Measurements from ENCODE around the gene TASP1.

Gene TASP1

DNA sequence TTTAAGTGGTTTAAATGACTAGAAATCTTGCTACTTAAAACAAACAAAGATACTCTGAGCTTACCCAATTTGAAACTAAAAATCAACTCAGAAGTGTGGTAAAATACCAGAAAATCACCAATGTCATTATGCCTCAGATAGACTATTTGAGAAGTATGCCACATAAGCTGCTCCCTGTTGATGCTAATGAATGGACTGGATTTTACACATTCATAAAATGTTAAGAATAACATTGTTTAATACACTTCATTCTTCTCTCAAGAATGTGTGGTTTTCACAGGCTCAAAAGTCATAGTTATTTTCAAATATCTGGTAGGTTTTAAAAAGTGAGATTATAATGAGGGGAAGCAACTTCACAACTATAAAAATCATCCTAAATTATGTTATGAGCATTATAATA, 170.6 kb downstream of the TASP1 start:
- DNase-seq: no peak
- in situ Hi-C loops (cut with HindIII; ENCODE audit: low pct_ligation_motif_present, low pct_unique_long_range_greater_than_20kb, low sequenced_read_pairs): no loop called here

DNA sequence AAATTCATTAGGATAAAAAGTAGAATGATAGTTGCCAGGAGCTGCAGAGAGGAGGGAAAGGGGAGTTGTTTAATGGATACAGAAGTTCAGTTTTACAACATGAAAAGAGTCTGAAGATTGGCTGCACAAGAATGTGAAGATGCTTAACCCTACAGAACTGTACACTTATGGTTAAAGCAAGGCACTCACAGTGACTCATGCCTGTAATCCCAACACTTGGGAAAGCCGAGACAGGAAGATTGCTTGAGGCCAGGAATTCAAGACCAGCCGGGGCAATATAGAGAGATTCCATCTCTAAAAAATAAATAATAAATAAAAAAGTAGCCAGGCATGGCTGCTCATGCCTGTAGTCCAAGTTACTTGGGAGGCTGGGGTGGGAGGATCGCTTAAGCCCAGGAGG, 174.0 kb downstream of the TASP1 start:
- in situ Hi-C loops (cut with HindIII; ENCODE audit: low pct_ligation_motif_present, low pct_unique_long_range_greater_than_20kb, low sequenced_read_pairs): no loop called here
- DNase-seq: no peak

DNA sequence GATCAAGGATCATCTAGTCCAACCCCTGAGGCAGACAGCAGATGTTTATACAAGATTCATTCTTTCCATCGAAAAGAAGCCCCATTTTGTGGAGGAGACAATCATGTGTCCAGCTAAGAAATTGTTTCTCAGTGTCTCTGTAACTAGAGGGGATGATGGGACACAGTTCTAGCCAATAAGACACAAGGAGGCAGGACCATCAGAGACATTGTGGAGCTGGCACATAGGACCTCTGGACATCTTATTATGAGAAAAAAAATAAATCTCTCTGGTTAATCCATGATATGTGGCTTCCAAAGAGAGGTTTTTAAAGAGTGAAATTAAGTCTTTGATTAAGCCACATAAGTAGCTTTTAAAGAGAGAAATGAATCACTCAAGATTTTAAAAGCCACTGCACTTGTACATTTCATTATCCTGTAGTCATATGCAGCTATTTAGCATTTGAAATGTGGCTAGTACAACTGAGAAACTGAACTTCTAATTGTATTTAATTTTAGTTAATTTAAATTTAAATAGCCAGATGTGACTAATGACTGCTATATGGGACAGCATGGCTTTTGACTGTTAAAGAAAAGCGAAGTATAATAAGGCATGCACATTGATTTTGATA, 176.8 kb downstream of the TASP1 start:
- no peak for DNase-seq
- in situ Hi-C loops (cut with HindIII; ENCODE audit: low pct_ligation_motif_present, low pct_unique_long_range_greater_than_20kb, low sequenced_read_pairs): no loop called here

DNA sequence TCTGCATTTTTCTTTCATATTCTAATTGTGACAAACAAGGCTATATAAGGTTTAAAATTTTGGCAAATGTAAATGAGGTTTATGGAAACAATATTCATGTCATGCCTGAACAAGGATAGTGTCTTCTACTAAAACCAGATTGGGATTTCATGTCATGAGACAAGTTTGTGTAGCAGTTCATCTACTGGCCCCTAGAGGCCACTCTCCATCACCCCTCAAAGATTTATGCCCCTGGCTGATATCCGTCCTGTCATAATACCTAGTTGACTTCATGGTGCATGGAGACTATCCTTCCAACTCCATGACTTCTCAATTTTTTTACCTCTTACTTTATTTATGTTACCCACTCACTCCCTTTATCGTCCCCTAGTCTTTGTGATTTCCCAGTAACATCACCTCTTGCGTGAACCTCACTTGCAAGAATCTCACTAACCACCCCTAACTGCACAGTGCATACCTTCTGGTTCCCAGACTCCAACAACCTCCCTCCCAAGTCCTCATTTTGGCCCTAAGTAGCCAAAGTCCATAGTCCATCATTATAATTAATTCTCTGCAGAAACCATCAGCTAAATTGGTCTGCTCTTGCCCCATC, 179.8 kb downstream of the TASP1 start:
- in situ Hi-C loops (cut with HindIII; ENCODE audit: low pct_ligation_motif_present, low pct_unique_long_range_greater_than_20kb, low sequenced_read_pairs): no loop called here
- peak; percentile 34 for DNase-seq

DNA sequence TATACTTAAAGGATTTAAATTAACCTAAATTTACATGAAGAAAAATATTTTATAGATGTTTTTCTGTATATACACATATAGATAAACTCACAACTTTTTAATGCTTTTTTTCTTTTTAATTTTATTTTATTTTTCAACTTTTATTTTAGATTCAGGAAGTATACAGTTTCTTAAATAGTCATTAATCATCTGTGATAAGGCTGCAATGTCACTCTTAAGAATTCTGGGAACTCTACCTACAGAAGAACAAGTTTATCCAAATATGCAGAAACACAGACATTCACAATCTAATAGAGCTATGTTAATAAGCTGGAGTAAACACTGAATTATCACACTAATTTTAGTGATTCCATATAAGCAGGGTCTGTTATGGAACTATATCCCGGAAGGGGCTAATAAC, 181.2 kb downstream of the TASP1 start:
- no peak for DNase-seq
- in situ Hi-C loops (cut with HindIII; ENCODE audit: low pct_ligation_motif_present, low pct_unique_long_range_greater_than_20kb, low sequenced_read_pairs): no loop called here

DNA sequence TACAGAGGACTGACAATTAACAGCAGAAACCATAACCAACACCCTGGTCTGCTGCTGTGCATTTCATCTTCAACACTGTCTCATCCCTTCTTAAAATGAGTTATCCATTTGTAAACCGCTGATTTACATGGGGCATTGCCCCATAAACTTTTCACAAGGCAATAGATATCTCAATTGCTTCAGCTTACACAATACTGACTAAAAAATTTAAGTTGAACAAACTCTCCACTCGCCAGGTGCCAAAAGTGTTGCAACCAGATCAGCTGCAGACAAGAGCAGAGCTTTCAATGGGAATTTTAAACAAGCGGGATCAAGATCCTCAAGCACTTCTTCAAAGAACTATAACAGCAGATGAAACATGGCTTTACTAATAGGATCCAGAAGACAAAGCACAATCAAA, 183.0 kb downstream of the TASP1 start:
- no peak for DNase-seq
- in situ Hi-C loops (cut with HindIII; ENCODE audit: low pct_ligation_motif_present, low pct_unique_long_range_greater_than_20kb, low sequenced_read_pairs): no loop called here

DNA sequence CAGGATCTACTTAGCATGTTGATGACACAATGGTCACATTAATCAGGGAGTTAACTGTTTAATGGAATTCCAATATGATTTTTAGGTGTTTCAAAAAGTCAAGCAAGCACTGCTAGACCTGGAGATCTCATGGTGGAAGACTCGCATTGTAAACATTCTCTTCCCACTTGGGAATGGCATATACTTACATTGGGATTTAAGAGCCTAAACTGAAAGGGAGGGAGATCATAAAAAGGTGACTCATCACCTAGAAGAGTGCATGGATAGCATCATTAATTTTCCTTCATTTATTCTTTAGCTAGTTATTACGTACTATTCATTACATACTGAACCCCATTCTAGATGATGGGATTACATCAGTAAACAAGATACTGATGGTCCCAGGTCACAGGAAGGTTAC, 185.4 kb downstream of the TASP1 start:
- DNase-seq: no peak
- in situ Hi-C loops (cut with HindIII; ENCODE audit: low pct_ligation_motif_present, low pct_unique_long_range_greater_than_20kb, low sequenced_read_pairs): no loop called here

DNA sequence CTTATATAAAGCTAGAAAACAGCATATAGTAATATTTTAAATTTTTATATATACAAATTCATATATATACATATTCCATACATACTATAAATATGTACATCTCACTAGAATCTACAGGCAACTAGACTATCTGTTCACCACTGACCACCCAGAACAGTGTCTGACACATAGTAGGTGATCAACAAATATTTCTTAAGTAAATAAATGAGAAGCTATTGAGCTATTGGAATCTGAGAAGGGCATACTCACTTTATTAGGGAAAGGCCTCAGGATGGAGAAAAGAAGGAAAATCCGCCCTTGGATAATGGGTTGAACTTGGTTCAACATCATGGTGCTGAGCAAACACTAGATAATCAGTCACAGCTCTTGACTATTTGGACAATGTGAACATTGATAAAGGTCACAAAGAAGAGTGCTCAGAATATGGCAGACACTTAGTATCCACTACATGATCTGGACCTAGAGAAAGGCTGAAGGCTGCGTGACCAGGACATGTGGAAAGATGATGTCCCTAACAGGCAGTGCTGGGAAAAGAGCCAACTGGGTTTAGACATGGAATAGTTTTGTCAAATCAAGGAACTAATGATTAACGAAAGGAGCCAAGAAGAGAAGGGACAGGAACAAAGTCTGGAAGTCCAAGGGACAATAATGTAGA, 186.1 kb downstream of the TASP1 start:
- in situ Hi-C loops (cut with HindIII; ENCODE audit: low pct_ligation_motif_present, low pct_unique_long_range_greater_than_20kb, low sequenced_read_pairs): no loop called here
- no peak for DNase-seq

DNA sequence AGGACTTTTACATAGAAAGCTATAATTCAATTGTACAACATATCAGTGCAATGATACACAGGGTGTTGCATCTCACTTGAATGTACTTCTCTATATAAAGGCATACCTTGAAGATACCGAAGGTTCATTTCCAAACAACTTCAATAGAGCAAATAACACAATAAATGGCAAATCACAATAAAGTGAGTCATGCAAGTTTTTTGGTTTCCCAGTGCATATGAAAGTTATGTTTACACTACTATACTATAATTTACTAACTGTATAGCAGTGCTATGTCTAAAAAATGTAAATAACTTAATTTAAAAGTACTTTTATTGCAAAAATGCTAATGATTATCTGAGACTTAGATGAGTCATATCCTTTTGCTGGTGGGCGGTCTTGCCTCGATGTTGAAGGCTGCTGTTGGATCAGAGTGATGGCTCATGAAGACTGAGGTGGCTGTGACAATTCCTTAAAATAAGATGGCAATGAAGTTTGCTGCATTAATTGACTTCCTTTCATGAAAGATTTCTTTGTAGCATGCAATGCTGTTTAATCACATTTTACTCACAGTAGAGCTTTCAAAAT, 188.8 kb downstream of the TASP1 start:
- in situ Hi-C loops (cut with HindIII; ENCODE audit: low pct_ligation_motif_present, low pct_unique_long_range_greater_than_20kb, low sequenced_read_pairs): no loop called here
- DNase-seq: no peak

DNA sequence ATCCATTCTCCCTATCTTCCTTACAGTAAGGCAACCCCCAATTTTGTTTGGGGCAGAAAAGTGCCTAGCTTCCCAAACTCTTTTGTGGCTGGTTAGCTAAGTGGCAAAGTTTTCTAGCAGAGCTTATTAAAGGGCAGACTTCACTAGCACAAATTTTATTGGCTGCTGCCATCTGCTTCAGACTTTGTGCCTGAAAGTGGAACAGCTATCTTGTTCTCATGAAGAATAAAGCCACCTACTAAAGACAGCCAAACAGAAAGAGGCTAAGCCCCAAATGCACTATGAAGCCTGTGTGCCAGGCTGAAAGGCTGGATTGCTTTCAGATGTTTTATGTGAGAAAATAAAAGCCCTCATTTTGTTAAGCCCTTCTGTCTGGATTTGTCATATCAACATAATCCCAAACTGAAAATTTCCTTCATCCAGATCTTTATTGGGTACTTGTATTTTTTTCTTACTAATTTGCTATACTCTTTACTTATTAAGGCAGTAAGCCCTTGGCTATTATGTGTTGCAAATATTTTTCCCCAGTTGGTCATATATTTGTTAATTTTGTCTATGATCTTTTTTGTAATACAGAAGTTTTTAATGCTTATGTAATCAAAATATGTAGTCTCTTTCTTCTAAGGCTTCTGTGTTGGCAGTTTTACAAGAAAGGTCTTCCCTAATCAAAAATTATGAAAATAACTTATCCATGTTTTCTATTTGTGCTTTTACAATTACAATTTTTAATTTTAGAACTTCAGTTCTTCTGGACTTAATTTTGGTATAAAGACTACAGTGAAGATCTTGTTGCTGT, 191.1 kb downstream of the TASP1 start:
- no peak for DNase-seq
- in situ Hi-C loops (cut with HindIII; ENCODE audit: low pct_ligation_motif_present, low pct_unique_long_range_greater_than_20kb, low sequenced_read_pairs): no loop called here

DNA sequence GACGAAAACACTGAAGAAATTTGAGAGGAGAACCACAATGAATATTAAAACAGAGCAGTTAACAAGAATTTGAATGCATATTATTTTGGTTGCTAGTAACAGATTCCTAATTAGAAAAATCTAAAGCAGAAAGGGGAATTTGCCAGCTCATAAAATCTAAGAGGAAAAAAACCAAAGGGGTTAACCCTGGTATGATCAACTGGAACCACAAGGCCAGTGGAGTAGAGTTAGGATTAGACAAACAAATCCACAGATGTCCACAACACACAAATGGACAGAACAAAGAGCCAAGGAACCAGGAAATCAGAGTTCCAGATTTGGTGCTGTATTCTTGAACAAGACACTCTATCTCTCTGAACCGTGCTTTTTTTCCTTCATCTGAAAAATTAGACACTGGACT, 195.0 kb downstream of the TASP1 start:
- in situ Hi-C loops (cut with HindIII; ENCODE audit: low pct_ligation_motif_present, low pct_unique_long_range_greater_than_20kb, low sequenced_read_pairs): no loop called here
- no peak for DNase-seq

DNA sequence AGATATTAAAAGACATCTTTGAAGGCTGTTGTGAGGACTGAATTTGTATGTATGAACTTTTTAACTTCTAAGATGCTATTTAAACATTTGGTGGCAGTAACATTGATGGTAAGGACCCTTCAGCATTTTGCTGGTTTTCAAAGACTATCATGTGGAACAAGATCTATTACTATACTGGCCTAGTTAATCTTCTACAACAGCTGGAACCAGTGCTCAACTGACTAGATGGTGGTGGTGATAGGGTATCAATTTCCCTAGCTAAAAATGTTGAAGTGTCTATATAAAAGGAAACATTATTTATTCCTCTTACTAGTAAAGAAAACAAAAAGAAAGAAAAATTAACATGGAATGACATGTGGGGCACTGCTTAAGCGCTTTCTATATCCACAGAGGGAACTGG, 195.7 kb downstream of the TASP1 start:
- no peak for DNase-seq
- in situ Hi-C loops (cut with HindIII; ENCODE audit: low pct_ligation_motif_present, low pct_unique_long_range_greater_than_20kb, low sequenced_read_pairs): no loop called here

DNA sequence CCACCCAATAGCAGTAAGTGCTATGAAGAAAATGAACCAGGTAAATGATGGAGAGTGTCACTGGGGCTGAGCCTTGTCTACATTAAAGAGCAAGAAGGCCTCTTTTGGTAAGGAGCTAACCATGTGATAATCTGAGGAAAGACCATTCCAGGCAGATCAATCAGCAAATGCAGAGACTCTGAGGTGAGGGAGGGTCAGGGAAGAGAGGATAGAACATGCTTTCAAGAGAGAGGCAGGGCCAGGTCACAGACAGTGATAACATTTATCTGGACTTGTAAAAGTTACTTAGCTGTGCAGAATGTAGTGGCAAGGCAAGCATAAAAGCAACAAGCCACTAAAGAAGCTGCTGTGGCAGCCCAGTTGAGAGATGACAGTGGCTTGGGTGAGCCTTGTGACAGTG, 197.3 kb downstream of the TASP1 start:
- in situ Hi-C loops (cut with HindIII; ENCODE audit: low pct_ligation_motif_present, low pct_unique_long_range_greater_than_20kb, low sequenced_read_pairs): no loop called here
- DNase-seq: no peak

DNA sequence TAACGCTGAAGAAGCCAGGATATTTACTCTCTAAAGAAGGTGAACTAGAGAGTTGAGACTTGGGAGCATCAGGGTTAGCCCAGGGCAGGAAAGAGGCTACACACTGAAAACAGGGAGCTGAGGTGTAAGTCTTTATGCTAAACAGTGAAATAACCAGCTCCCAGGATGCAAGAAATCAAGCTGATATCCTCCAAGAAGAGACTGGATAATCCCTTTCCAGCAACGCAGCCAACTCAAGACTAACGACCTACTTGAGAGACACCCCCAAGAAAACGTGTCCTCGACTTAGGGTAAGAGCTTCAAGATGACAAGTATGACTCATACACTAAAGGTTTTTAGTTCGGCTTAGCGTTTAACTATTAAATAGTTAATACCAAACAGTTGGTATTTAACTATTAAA, 202.2 kb downstream of the TASP1 start:
- in situ Hi-C loops (cut with HindIII; ENCODE audit: low pct_ligation_motif_present, low pct_unique_long_range_greater_than_20kb, low sequenced_read_pairs): no loop called here
- DNase-seq: peak; percentile 68

DNA sequence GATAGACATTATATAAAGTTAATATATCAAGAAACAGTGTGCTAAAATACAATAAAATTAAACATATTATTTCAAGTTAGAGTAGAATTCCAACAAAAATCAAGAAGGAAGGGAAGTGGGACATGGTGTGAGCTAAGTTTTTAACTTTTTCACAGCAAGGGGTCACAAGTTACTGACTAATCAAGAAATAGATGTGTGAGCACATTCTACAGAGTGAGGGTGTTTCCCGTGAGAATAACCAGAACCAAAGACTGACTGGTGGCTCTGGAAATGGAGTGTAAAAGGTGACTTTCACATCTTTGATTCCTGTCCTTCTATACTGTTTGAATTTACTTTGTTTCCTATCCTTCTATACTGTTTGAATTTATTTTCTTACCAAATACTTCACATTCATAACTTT, 206.6 kb downstream of the TASP1 start:
- in situ Hi-C loops (cut with HindIII; ENCODE audit: low pct_ligation_motif_present, low pct_unique_long_range_greater_than_20kb, low sequenced_read_pairs): no loop called here
- peak; percentile 6 for DNase-seq

DNA sequence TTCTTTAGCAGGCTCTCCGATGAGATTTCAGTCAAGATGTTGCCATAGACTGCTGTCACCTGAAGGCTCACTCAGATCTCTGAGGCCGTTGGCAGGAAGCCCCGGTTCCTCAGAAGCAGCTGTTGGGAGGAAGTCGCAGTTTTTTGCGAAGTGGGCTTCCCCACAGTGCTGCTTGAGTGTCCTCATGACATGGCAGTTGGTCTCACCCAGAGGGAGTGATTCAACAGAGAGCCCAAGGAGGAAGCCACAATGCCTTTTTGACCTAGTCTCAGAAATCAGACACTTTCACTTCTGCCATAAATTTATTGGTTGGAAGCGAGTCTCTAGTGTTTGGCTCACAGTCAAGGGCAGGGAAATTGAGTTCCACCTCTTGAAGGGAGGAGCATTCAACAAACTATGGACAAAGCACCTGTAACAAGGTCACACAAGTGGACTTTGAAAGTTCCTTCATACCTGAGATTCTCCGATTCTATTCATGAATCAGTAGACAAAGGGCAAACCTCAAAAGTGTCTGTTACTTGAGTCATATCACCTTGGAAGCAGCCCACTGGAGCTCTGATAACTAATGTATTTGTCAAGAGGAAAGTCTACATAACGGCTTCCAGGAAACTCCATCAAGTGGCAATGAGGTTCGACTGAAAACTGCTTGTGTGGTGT, 208.3 kb downstream of the TASP1 start:
- peak; percentile 76 for DNase-seq
- in situ Hi-C loops (cut with HindIII; ENCODE audit: low pct_ligation_motif_present, low pct_unique_long_range_greater_than_20kb, low sequenced_read_pairs): no loop called here

DNA sequence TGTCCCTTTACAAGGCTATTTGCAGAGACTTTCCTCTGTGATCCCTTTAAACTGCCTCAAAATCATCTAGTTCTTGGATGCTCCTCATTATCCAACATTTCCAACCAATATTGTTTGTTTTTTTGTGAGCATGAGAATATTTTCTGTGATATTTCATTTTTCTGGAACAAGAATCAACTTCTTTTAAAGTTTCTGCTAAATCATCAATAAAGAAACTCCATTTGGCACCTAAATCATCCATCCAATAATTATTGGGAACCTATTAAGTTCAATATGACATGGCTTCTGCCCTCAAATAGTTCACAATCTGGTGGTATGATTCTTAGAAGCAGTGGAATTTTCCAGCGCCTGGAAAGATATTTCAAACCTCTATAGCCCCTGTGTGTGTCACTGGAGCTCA, 210.0 kb downstream of the TASP1 start:
- in situ Hi-C loops (cut with HindIII; ENCODE audit: low pct_ligation_motif_present, low pct_unique_long_range_greater_than_20kb, low sequenced_read_pairs): no loop called here
- DNase-seq: no peak

DNA sequence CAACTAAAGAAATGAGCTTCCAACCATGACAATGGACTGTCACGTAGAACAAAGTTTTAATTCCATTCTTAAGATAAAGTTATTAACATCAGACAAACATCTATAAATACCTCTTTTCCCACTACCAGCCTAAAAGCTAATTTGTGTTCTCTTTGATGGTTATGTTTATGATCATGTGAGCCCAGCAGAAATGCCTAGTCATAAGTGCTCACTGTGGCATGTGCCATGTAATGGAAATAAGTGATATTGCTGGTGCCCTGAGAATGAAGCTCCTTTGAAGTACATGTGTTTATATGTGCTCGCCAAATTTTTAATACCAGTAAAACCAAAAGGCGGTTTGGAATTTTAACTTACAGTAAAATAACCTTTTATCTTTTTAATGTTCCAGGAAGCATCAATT, 211.9 kb downstream of the TASP1 start:
- no peak for DNase-seq
- in situ Hi-C loops (cut with HindIII; ENCODE audit: low pct_ligation_motif_present, low pct_unique_long_range_greater_than_20kb, low sequenced_read_pairs): no loop called here

Measured in ACHN (cell line).